ENCODE results near the gene SLC22A15. TPM values are rescaled to one million over a fixed set of nuclear protein-coding genes. Genes with fewer than 3 reads are reported as not detected.

The SLC22A15 gene
- total RNA-seq, 2 experiments from 2014 or later: 0.07 to 0.25 TPM

- no peak overlapping the region for H3K4me3 Mint-ChIP-seq
- peaks cover 47% of the 10 kb centered on the region for H3K27me3 Mint-ChIP-seq
- peaks cover 8% of the 10 kb centered on the region for H3K4me1 Mint-ChIP-seq (ENCODE audit: low read depth)
- ChIA-PET POLR2A (no interaction called here), CTCF (interaction anchor here (1.2 to 2.6 kb wide), 3 partner anchors 8 to 267 kb away, joined by 3 to 11 read pairs (median 3); no protein-coding TSS in a partner anchor)
- no peak for DNase-seq
- no peak for TF ChIP-seq CTCF (IDR thresholded peaks at IDR 0.05)
- no peaks in the 10 kb centered on the region for H3K9me3 Mint-ChIP-seq
- intact Hi-C loops (cut with micrococcal nuclease): no loop called here
- peaks cover 4% of the 10 kb centered on the region for H3K36me3 Mint-ChIP-seq (ENCODE audit: low read depth)
- H3K27ac Mint-ChIP-seq: no peak overlapping the region
- ATAC-seq: no peak
These were observed 3.2 kb upstream of the SLC22A15 start for GRCh38 chr1:115973154-115973553.

- Mint-ChIP-seq H3K27ac (peak overlapping the region; percentile 46), H3K36me3 (ENCODE audit: low read depth) (peaks cover 4% of the 10 kb centered on the region), H3K4me1 (ENCODE audit: low read depth) (peaks cover 8% of the 10 kb centered on the region), H3K9me3 (no peaks in the 10 kb centered on the region), H3K4me3 (peak overlapping the region; percentile 84), H3K27me3 (peaks cover 41% of the 10 kb centered on the region)
- intact Hi-C loops (cut with micrococcal nuclease): no loop called here
- CTCF ChIA-PET: interaction anchor here (0.5 kb wide), 1 partner anchor 377 kb away, joined by 3 read pairs; no protein-coding TSS in a partner anchor
- TF ChIP-seq CTCF (IDR thresholded peaks at IDR 0.05): no peak
- DNase-seq (no peak), ATAC-seq (no peak)
- POLR2A ChIA-PET: no interaction called here
These were observed 698 bp upstream of the SLC22A15 start for GRCh38 chr1:115975569-115976061.

GRCh38 chr1:115976921-115977498 lies 697 bp downstream of the SLC22A15 start:
- H3K9me3 Mint-ChIP-seq: no peaks in the 10 kb centered on the region
- H3K4me1 Mint-ChIP-seq (ENCODE audit: low read depth): peaks cover 8% of the 10 kb centered on the region
- POLR2A ChIA-PET: no interaction called here
- H3K27ac Mint-ChIP-seq: no peak overlapping the region
- peaks cover 41% of the 10 kb centered on the region for H3K27me3 Mint-ChIP-seq
- DNase-seq (no peak), ATAC-seq (no peak)
- H3K4me3 Mint-ChIP-seq: peak overlapping the region; percentile 65
- intact Hi-C loops (cut with micrococcal nuclease): no loop called here
- H3K36me3 Mint-ChIP-seq (ENCODE audit: low read depth): peaks cover 4% of the 10 kb centered on the region
- TF ChIP-seq CTCF (IDR thresholded peaks at IDR 0.05): no peak
- CTCF ChIA-PET: interaction anchor here (0.7 kb wide), 1 partner anchor 168 kb away, joined by 3 read pairs; no protein-coding TSS in a partner anchor

GRCh38 chr1:115977499-115978258 lies 1.4 kb downstream of the SLC22A15 start:
- CTCF ChIA-PET: interaction anchor here (0.7 kb wide), 1 partner anchor 168 kb away, joined by 3 read pairs; no protein-coding TSS in a partner anchor

More at GRCh38 chr1:115977499-115978258, 1.4 kb downstream of the SLC22A15 start:
- DNase-seq: no peak
- Mint-ChIP-seq H3K4me1 (ENCODE audit: low read depth) (peaks cover 8% of the 10 kb centered on the region), H3K27me3 (peaks cover 36% of the 10 kb centered on the region), H3K27ac (no peak overlapping the region), H3K36me3 (ENCODE audit: low read depth) (peaks cover 4% of the 10 kb centered on the region), H3K4me3 (peak overlapping the region; percentile 65), H3K9me3 (no peaks in the 10 kb centered on the region)
- intact Hi-C loops (cut with micrococcal nuclease): no loop called here
- POLR2A ChIA-PET: no interaction called here
- no peak for TF ChIP-seq CTCF (IDR thresholded peaks at IDR 0.05)
- no peak for ATAC-seq
